Caki2 (cell line): ENCODE results near the gene RASL12. TPM values are rescaled to one million over a fixed set of nuclear protein-coding genes. Genes with fewer than 3 reads are reported as not detected.
"Not testable (repeated sequence)": the region's sequence is repeated elsewhere in the genome, so short reads cannot be mapped to it uniquely, and the experiment has no call there.

ENCODE experiments used
- DNase-seq: peaks from one replicate; pipeline ENCODE4 v3.0.0-alpha.2; 2015; ENCODE audit warnings: low read depth
- in situ Hi-C: cut with HindIII; loops from 2 replicates; pipeline ENCODE4 v1.10.0; 2016; ENCODE audit warnings: low sequenced_read_pairs, low pct_unique_long_range_greater_than_20kb, mixed read lengths
- total RNA-seq: library from RNA; depleted of rRNA; stranded (reverse); fragments of >200 nt; shearing (Covaris generic); gene quantifications from 2 replicates; pipeline ENCODE4 v1.2.3, GENCODE V29; 2014; ENCODE audit warnings: low replicate concordance

Gene RASL12
- total RNA-seq, 1 experiment from 2014 or later: not detected

DNA sequence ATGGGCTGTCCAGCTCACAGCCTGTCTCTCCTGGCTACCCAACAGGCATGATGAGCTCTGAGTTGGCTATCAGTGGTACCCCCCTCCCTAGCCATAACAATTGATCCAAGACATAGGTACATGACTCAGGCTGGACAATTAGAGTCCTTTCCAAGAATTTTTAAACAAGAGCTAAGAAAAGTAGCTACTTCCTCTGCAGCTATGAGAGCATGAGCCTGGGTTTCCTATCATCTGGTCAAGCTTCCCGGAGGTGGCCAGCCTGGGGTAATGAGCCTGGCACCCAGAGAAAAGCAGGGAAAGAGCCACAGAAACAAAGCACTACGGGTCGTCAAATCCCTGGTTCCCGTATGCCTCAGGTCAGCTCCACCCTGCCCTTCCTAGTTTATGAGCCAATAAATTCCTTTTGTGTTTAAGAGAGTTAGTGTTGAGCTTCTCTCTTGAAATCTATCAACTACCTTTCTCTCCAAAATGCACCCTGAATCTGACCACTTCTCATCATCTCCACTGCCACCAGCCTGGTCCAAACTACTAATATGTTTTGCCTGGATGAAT, 24.9 kb downstream of the RASL12 start:
- in situ Hi-C loops: no loop called here
- no peak for DNase-seq

DNA sequence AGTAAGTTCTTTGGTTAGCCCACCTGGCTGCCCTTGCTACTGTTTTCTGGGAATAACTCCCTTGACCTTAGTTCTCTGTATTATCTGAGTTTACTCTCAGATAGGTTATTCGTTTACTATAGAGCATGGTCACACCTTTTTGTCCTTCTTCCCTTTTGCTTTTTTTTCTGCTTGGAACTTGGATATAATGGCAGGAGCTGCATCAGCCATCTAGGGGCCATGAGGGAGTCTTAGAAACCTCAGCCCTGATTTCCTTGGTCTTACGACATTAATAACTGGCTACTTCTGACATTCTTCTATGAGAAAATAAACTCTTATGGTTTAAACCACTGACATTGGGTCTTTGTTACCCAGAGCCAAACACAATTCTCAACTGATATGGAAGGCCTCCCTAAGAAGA, 26.0 kb downstream of the RASL12 start:
- in situ Hi-C loops: no loop called here
- no peak for DNase-seq

DNA sequence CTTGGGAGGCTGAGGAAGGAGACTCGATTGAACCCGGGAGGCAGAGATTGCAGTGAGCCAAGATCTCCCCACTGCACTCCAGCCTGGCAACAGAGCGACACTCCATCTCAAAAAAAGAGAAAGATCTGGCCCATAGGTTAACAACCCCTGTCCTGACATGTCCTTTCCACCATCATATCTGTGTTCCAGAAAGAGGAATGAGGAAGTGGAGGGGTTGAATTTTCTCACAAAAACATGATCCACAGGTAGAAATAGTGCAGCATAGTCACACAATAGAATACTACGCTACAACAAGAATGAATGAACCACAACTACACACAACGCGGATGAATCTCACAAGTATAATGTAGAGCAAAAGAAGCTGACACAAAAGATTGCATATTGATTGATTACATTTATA, 27.3 kb downstream of the RASL12 start:
- in situ Hi-C loops: no loop called here
- DNase-seq: no peak

DNA sequence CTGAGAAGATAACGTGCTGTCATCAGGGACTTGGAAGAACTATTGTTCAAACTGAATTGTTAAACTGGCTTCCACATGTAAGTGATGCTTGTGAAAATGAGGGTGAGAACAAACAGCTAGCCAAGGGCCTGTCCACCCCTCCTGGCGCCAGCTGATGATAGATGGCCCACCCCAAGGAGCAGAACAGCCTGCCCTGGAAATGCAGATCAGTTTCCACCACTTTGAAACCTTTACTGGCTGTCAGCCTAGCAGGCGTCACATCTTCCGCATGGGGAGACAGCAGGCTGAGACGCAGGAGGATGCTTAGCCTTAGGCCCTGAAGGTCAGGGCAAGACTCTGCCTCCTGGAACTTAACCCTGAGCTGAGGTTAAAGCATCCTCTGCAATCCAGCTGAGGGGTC, 29.0 kb downstream of the RASL12 start:
- in situ Hi-C loops: no loop called here
- DNase-seq: no peak

DNA sequence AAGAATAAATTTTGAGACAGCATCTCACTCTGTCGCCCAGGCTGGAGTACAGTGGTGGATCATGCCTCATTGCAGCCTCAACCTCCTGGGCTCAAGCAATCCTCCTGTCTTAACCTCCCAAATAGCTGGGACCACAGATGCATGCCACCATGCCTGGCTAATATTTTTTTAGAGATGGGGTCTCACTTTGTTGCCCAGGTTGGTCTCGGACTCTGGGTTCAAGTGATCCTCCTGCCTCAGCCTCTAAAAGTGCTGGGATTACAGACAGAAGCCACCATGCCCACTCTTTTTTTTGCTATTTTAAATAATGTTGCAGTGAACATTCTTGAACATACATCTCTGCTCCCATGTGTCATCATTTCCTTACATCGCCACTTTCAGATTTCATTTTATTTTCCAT, 29.4 kb downstream of the RASL12 start:
- in situ Hi-C loops: no loop called here
- DNase-seq: no peak

DNA sequence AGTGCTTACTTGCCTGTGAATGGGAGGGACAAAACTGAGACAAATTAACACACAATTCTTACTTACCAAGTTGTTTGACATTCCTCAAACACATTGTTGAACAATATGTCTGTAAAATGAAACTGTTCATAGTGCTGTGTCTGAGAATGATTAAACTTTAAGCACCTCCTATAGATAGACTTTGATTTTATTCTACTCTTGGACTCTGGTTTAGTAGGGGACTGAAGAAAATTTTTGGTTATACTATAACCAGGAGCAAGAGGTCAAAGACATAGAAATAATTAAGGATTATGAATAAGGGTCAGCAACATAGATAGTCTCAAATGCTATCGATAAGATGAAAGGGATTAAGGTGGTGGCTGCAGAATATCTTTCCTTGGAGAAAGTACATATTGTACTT, 30.5 kb downstream of the RASL12 start:
- no peak for DNase-seq
- in situ Hi-C loops: no loop called here

DNA sequence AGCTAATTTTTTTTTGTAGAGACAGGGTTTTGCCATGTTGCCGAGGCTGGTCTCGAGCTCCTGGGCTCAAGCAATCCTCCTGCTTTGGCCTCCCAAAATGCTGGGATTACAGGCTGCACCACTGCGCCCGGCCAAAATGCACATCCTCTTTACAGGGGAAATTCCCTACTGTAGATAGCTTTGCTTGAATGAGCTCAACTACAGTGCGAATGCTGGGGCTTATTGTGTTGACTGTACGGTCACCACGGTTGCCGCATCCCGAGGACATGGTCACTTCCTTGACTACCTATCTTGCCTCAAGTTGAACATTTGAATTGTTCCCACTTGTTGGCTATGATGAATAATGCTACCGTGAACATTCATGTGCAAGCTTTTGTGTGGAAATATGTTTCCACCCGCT, 33.1 kb downstream of the RASL12 start:
- in situ Hi-C loops: no loop called here
- DNase-seq: no peak

DNA sequence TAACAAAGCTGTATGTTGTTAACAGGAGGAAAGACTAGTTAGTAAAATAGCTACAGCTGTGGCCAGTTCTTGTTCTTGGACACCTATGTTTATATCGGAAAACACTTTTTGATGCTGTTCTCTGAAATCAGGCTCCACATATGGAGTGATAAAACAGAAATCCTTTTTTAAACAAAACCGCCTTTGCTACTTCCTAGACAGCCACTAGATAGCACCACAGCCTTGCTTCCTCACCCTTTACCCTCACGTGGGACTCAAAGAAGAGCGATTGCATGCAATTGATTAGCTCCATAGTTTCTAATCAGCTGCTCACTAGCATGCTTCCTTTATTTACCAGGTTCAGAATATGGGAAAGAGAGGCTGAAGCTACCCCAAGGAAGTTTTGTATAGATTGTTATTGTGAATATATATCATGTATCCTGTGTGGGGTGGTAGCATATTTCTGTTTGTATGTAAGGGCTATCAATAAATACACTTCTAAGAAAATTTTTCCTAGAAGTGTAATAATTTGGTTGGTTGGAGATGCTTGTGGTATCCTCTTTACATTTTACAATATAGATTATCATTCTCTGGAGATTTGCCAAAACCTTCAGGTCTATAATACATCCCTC, 34.0 kb downstream of the RASL12 start:
- DNase-seq: no peak
- in situ Hi-C loops: no loop called here

DNA sequence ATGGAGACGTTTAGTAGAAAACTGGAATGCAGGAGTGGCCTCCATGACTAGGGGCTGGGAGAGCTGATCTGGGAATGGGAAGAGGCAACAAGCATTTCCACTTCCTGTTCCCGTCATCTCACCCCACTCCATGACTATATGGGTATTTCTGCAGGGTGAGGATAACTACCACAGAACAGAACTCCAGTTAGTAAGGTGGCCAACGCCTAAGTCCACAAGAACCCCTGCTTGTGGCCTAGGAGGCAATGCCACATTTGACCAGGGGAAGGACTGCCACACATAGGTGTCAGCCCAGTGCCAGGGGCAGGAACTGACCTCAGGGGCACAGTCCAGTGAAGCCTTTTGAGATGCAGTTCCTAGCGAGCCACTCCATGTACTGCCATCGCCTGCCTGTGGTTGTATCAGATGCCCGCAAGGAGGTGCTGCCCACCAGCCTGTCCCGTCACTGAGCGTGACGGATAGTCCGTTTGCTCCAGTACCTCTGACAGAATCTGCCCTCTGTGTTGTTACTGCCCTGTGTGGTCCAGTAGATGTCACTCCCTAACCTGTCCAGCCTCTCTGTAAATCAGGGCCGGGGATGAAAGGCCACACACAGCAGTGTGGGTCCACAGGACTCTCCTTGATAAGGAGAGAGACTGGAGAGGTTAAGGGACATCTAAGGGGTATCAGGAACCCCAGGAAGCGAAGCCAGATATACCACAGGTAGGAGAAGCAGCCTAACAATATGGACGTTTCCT, 34.8 kb downstream of the RASL12 start:
- DNase-seq: peak; percentile 60
- in situ Hi-C loops: no loop called here

DNA sequence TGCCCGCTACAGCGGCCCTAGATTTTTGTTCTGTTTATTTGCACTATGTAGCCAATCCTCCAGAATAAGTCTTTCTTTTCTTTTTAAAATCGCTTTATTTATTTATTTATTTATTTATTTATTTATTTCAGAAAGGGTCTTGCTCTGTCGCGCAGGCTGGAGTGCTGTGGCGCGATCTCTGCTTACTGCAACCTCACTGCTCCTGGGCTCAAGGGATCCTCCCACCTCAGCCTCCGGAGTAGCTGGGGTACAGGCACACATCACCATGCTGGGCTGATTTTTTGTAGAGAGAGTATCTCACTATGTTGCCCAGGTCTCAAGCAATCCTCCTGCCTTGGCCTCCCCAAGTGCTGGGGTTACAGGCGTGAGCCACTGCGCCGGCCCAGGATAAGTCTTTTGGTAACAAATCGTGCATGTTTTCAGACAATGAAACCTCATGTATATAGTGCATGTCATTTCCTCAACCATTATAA, 38.0 kb downstream of the RASL12 start:
- in situ Hi-C loops: no loop called here
- DNase-seq: no peak

DNA sequence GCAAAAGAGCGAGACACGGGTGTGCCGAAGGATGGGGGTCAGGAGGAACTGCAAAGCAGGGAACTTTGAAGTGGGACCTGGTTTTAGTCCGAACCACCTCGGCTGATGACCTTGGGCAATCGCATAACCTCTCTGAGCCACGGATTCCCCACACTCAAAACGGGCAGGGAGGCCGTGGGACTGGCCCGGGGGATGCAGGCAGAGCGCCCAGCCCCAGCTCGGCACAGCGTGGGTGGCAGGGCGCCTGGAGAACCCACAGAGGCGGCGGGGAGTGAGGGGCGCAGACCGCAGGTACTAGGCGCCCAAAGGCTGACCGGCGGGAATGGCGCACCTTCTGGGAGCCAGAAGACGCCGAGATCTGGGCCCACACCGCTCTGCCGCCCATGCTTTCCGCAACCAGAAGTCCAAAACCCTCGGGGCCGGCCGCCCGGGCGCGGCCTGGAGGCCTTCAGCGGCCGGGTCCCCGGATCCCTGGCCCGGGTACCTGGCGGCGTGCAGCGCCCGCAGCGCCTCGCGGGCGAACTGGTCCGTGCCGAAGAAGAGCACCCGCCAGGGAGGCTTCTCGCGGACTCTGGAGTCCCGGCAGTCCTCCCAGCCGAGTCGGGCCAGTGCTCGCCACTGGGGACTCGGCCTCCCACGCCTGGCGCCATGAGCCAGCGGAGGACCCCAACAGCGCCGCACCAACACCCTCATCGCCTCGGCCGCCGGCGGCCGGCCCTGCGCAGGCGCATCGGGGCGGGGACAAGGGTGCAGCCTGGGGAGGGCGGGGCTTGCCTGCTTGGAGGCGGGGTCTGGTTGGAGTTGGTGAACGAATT, 38.7 kb downstream of the RASL12 start, which contains the start of gene MTFMT:
Gene MTFMT (minus strand): TSS at position 719 of the 815 bp plus-strand sequence. CDS start 26 bp downstream, at position 693.
- in situ Hi-C loops: no loop called here
- DNase-seq: peak; percentile 68

DNA sequence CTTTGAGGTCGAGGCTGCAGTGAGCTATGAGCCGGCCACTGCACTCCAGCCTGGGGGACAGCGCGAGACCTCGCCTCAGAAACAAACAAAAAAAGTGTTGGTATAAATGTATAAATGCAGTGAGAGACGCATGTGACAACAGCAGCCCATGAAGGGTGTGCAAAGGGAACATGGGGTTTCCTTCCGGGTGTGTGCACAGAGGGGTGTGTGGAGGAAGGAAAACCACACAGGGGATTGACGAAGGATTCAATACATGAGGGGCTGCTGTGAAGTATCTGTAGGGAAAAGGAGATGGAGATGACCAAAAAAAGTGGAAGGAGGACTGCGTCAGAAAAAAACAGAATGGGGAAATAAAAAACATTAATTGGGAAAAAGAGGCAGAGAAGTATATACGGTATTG, 39.5 kb downstream of the RASL12 start:
- in situ Hi-C loops: no loop called here
- DNase-seq: no peak

DNA sequence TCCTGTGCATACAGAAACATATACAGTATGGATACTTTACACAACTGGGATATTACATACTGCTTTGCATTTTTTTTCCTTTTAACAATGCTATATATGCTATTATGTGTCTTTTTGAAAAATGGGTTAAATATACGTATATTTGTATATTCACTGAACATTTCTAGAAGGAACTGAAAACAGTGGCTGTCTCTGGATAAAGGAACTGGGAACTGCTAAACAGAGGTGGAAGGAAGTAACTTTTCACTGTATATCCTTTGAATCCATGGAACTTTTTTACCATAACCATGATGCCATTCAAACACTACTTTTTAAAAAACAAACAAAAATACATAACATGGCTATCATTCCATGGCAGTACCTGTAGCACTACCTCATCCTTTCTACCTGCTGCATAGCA, 40.2 kb downstream of the RASL12 start:
- no peak for DNase-seq
- in situ Hi-C loops: no loop called here

DNA sequence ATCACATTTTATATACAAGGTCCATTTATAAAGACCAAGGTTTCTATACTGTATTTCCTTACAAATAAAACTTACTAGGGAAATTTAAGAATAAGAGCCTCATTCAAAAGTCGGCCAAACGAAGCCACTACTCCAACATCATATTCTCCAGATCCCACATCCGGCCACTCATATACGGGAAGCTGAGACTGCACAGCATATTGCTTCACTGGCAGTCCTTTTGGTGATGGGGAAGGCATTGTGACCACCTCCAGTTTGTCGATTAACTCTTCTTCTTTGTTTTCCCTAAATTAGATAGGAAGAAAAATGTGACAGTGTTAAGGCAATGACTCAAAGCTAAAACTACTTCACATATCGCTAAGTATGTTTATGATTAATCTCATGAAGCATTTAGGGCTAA, 41.0 kb downstream of the RASL12 start:
- no peak for DNase-seq

DNA sequence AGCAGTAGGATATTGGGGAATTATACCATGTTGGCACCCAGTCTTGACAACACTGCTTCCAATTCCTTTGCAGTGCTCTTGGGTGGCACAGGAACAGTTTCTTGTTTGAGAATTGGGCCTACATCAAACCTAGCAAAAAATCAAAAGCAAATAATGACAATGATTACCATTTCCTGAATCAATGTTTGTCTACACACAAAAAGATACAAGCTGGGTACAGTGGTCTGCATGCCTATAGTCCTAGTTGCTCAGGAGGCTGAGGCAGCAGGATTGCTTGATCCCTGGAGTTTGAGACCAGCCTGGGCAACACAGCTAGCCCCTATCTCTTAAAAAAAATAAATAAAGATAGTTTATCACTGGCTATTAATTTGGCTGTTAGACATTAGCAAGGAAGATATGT, 46.3 kb downstream of the RASL12 start:
- in situ Hi-C loops: no loop called here
- no peak for DNase-seq

More for the DNA sequence above, 41.0 kb downstream of the RASL12 start:
- in situ Hi-C loops: no loop called here

DNA sequence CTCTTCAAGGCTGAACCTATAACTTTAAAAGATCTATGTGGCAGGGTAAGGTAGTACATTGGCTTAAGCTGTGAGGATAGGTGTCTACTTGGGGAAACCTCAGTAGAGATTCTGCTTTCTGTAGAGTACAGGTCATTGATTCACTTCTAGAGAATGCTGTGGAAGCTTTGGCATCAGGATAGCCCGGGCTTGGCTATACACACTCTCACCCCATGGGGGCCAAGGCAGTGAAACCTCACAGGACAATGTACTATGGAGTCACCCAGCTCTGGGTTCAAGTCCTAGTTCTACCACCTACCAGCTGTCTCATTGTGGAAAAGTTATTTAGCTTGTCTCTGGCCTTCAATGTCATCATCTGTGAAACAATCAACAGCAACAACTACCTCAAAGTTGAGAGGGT, 47.4 kb downstream of the RASL12 start:
- DNase-seq: no peak
- in situ Hi-C loops: no loop called here

DNA sequence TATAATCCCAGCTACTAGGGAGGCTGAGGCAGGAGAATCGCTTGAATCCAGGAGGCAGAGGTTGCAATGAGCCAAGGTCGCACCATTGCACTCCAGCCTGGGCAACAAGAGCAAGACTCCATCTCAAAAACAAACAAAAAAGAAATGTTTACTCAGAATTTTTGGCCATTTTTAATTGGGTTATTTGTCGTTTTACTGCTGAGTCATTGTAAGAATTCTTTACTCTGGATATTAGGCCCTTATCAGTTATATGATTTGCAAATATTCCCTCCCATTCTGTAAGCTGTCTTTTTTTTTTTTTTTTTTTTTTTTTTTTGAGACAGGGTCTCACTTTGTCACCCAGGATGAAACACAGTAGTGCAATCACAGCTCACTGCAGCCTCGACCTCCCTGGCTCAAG, 56.6 kb downstream of the RASL12 start:
- DNase-seq: not testable (repeated sequence)

DNA sequence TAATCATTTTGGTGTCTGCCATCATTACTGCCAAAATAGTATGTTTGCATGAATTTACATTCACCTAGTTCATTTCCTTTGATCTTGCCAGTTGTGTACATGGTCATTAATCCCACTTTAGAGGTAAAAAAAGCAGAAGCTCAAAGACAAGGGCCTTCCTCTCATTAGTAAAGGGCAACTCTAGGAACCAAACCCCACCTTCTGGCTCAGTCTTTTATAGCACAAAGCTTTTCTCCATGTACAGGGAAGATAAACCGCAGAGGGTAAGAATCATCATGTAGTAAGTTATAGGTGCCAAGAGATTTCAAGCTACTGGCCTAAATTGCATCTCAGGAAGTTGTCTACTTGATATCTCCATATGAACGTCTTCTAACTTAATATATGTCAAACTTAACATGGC, 58.8 kb downstream of the RASL12 start:
- DNase-seq: no peak
- in situ Hi-C loops: no loop called here

More for the DNA sequence above, 56.6 kb downstream of the RASL12 start:
- in situ Hi-C loops: not testable (repeated sequence)

DNA sequence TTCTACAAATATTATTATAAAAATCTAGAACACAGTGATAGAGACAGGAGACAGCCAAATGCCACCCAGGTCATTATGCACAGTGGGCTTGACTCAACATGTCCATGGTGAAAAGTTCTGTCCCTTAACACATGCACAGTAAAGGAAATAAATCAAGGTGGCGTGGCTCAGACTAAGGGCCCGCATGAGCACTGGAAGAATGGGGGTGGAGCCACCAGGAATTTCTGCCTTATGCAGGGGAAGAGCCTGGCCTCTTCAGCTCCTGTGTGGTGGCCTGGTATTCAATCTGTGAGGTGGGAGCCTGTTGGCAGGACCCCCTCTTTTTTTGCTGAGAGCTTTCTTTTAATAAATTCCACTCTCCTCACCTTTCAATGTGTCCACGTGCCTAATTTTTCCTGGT, 60.9 kb downstream of the RASL12 start:
- DNase-seq: no peak
- in situ Hi-C loops: no loop called here
